ENCODE data around the gene GADD45B.

Gene GADD45B

DNA sequence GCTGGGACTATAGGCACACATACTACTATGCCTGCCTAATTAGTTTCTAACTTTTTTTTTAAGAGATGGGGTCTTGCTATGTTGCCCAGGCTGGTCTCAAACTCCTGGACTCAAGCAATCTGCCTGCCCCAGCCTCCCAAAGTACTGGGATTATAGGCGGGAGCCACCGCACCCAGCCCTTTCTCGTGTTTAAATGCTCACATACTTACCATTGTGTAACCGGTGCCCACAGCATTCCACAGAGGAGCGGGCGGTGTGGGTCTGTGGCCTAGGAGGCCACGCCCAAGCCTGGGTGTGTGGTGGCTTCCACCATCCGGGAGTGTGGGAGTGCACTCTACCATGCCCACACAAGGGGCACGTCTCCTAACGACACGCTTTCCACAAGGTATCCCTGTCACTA lies 26.9 kb upstream of the GADD45B start:
- Histone ChIP-seq H3K4me1 (ENCODE audit: control insufficient read depth, insufficient read depth, low read length) (no peaks in the 10 kb centered on the region), H3K27ac (ENCODE audit: extremely low read depth, low read depth, low read length) (no peak overlapping the region), H3K9me3 (ENCODE audit: control insufficient read depth, insufficient read depth, low read depth, low read length) (no peaks in the 10 kb centered on the region), H3K36me3 (ENCODE audit: control insufficient read depth in 2 of 2, insufficient read depth in 1 of 2, low read length in 2 of 2) (peaks cover 4 to 58% of the 10 kb centered on the region in 2 experiments; a peak in 2 of 3 replicates), H3K4me3 (ENCODE audit: low read depth, low read length) (no peak overlapping the region)
- ChIA-PET CTCF (interaction anchor here (0.8 to 1.0 kb wide), 2 partner anchors 12 to 166 kb away, joined by 3 read pairs; no protein-coding TSS in a partner anchor), POLR2A (no interaction called here)
- peak; percentile 65 for TF ChIP-seq EGR2 (tag by site-specific recombination; IDR thresholded peaks at IDR 0.05; ENCODE audit: low read depth)
- TF ChIP-seq ZBTB44 (tag by site-specific recombination; IDR thresholded peaks at IDR 0.05) = no peak
- peak; percentile 90 for TF ChIP-seq ZNF121 (tag by site-specific recombination; IDR thresholded peaks at IDR 0.05)
- TF ChIP-seq ZNF544 (tag by site-specific recombination; IDR thresholded peaks at IDR 0.05) = no peak
- TF ChIP-seq PRDM1 (tag by site-specific recombination; IDR thresholded peaks at IDR 0.05) = no peak
- TF ChIP-seq ZNF664 (tag by site-specific recombination; IDR thresholded peaks at IDR 0.05) = peak; percentile 75
- no peak for TF ChIP-seq OVOL3 (tag by site-specific recombination; IDR thresholded peaks at IDR 0.05)
- TF ChIP-seq KLF1 (tag by site-specific recombination; IDR thresholded peaks at IDR 0.05) = 0 out of 2 replicates have a peak, but pooled peaks have one; percentile 15
- peak; percentile 62 for TF ChIP-seq ZFHX2 (tag by site-specific recombination; conservative IDR thresholded peaks at IDR 0.05)
- no peak for TF ChIP-seq ZNF266 (tag by site-specific recombination; IDR thresholded peaks at IDR 0.05; ENCODE audit: low read depth)

DNA sequence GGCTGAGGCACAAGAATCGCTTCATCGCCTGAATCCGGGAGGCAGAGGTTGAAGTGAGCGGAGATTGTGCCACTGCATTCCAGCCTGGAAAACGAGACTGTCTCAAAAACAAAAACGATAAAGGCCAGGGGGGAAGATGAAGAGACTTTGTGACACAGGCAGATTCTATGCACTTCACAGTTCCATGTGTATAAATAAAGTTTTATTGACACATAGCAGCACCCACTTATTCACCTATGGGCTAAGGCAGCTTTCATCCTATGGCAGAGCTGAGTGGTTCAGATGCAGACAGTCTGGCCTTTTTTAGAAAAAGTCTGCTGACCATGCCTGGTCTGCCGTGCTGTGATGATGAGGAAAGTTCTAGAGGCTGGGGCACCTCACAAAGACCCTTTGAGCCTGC lies 24.8 kb upstream of the GADD45B start:
- POLR2A ChIA-PET = no interaction called here
- Histone ChIP-seq H3K27ac (ENCODE audit: extremely low read depth, low read depth, low read length) (no peak overlapping the region), H3K4me1 (ENCODE audit: control insufficient read depth, insufficient read depth, low read length) (peaks cover 2% of the 10 kb centered on the region; the same call in 1 of the 2 replicates), H3K4me3 (ENCODE audit: low read depth, low read length) (no peak overlapping the region), H3K9me3 (ENCODE audit: control insufficient read depth, insufficient read depth, low read depth, low read length) (no peaks in the 10 kb centered on the region), H3K36me3 (ENCODE audit: control insufficient read depth in 2 of 2, insufficient read depth in 1 of 2, low read length in 2 of 2) (peaks cover 4 to 49% of the 10 kb centered on the region in 2 experiments; a peak in 2 of 3 replicates)
- peak; percentile 73; the same call in 1 of the 2 replicates for TF ChIP-seq MZF1 (tag by site-specific recombination; IDR thresholded peaks at IDR 0.05; ENCODE audit: borderline replicate concordance)
- TF ChIP-seq KLF8 (tag by site-specific recombination; IDR thresholded peaks at IDR 0.05) = 0 out of 2 replicates have a peak, but pooled peaks have one; percentile 32
- peak; percentile 72 for TF ChIP-seq ZNF600 (tag by site-specific recombination; IDR thresholded peaks at IDR 0.05)
- no peak for TF ChIP-seq ZNF433 (tag by site-specific recombination; IDR thresholded peaks at IDR 0.05; ENCODE audit: low read depth)
- CTCF ChIA-PET = no interaction called here

DNA sequence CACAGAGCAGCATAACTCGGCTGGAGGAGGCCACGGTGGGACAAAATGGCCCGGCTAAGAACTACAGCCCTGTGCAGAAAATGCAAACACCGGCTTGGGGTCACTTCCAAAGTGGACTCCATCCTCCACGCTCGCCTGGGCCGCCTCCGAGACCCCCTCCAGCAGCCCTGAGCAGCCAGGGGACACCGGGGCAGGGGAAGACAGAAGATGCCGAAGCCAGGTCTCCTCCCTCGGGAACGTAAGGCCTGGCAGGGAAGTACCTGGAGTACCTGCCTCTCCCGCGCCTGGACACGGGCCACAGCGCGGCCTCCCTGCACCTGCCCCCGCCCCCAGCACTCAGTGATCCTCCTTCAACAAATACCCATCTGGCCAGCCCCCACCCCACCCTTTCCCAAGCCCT lies 24.2 kb upstream of the GADD45B start:
- Histone ChIP-seq H3K27ac (ENCODE audit: extremely low read depth, low read depth, low read length) (no peak overlapping the region), H3K4me1 (ENCODE audit: control insufficient read depth, insufficient read depth, low read length) (peaks cover 2% of the 10 kb centered on the region; the same call in 1 of the 2 replicates), H3K9me3 (ENCODE audit: control insufficient read depth, insufficient read depth, low read depth, low read length) (no peaks in the 10 kb centered on the region), H3K4me3 (ENCODE audit: low read depth, low read length) (no peak overlapping the region), H3K36me3 (ENCODE audit: control insufficient read depth in 2 of 2, insufficient read depth in 1 of 2, low read length in 2 of 2) (peaks cover 4 to 49% of the 10 kb centered on the region in 2 experiments; a peak in 2 of 3 replicates)
- CTCF ChIA-PET = no interaction called here
- POLR2A ChIA-PET = no interaction called here
- no peak for TF ChIP-seq OSR2 (tag by site-specific recombination; IDR thresholded peaks at IDR 0.05)
- no peak for TF ChIP-seq ZNF155 (tag by site-specific recombination; IDR thresholded peaks at IDR 0.05)
- TF ChIP-seq, protein P1, sequence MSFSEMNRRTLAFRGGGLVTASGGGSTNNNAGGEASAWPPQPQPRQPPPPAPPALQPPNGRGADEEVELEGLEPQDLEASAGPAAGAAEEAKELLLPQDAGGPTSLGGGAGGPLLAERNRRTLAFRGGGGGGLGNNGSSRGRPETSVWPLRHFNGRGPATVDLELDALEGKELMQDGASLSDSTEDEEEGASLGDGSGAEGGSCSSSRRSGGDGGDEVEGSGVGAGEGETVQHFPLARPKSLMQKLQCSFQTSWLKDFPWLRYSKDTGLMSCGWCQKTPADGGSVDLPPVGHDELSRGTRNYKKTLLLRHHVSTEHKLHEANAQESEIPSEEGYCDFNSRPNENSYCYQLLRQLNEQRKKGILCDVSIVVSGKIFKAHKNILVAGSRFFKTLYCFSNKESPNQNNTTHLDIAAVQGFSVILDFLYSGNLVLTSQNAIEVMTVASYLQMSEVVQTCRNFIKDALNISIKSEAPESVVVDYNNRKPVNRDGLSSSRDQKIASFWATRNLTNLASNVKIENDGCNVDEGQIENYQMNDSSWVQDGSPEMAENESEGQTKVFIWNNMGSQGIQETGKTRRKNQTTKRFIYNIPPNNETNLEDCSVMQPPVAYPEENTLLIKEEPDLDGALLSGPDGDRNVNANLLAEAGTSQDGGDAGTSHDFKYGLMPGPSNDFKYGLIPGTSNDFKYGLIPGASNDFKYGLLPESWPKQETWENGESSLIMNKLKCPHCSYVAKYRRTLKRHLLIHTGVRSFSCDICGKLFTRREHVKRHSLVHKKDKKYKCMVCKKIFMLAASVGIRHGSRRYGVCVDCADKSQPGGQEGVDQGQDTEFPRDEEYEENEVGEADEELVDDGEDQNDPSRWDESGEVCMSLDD (tag by site-specific recombination; IDR thresholded peaks at IDR 0.05) = no peak
- no peak for TF ChIP-seq SP3 (tag by site-specific recombination; IDR thresholded peaks at IDR 0.05)
- TF ChIP-seq, protein P2, sequence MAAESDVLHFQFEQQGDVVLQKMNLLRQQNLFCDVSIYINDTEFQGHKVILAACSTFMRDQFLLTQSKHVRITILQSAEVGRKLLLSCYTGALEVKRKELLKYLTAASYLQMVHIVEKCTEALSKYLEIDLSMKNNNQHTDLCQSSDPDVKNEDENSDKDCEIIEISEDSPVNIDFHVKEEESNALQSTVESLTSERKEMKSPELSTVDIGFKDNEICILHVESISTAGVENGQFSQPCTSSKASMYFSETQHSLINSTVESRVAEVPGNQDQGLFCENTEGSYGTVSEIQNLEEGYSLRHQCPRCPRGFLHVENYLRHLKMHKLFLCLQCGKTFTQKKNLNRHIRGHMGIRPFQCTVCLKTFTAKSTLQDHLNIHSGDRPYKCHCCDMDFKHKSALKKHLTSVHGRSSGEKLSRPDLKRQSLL (tag by site-specific recombination; IDR thresholded peaks at IDR 0.05) = no peak
- no peak for TF ChIP-seq PRDM6 (tag by site-specific recombination; IDR thresholded peaks at IDR 0.05)
- no peak for TF ChIP-seq ZNF211 (tag by site-specific recombination; IDR thresholded peaks at IDR 0.05; ENCODE audit: low read depth)
- no peak for TF ChIP-seq ZEB2 (tag by site-specific recombination; IDR thresholded peaks at IDR 0.05)
- TF ChIP-seq ZNF670 (tag by site-specific recombination; IDR thresholded peaks at IDR 0.05; ENCODE audit: low read depth) = no peak
- no peak for TF ChIP-seq ZNF558 (tag by site-specific recombination; IDR thresholded peaks at IDR 0.05)

Data from HEK293 (cell line).